GM12878 (cell line): Measurements from ENCODE around the gene SHF. TPM values are rescaled to one million over a fixed set of nuclear protein-coding genes. Genes with fewer than 3 reads are reported as not detected.

ENCODE experiments used
- ATAC-seq: fragments of 200-7000 bp; cut with Tn5 transposase; 3 replicates; pipeline ENCODE4 v1.9.1; 2020; ENCODE audit warnings: mild to moderate bottlenecking, moderate library complexity
- BruUV-seq: library from RNA; stranded (reverse); fragments of 400-500 nt; replicated peaks from 2 replicates; lab custom pipeline; 2021; lab: Mats Ljungman, UMichigan
- CTCF ChIA-PET: fragments of 300-600 bp; sonication (Branson Sonifier 250); formaldehyde crosslinking; extraction: SDS; loops from one replicate; lab custom pipeline; 2021; ENCODE audit warnings: inconsistent platforms; lab: Yijun Ruan, JAX
- POLR2A ChIA-PET: fragments of 350-600 bp; formaldehyde crosslinking; extraction: SDS; loops from one replicate; lab custom pipeline; 2021; ENCODE audit warnings: inconsistent platforms; lab: Charles Lee
- RAD21 ChIA-PET: fragments of 300-600 bp; sonication (Branson Sonifier 250); formaldehyde crosslinking; loops from one replicate; lab custom pipeline; 2023; ENCODE audit warnings: antibody characterized with exemption; ENCODE audit not compliant: unreplicated experiment; lab: Charles Lee
- SMC1A ChIA-PET: fragments of 300-600 bp; sonication (Branson Sonifier 250); formaldehyde crosslinking; loops from one replicate; lab custom pipeline; 2023; ENCODE audit not compliant: unreplicated experiment, uncharacterized antibody; lab: Charles Lee
- DNase-seq: peaks from one replicate; pipeline ENCODE4 v3.0.0-alpha.2; 2011; ENCODE audit warnings: low read depth, low spot score
- FAIRE-seq: peaks from 3 replicates; lab custom pipeline; 2011; peaks lifted over from hg19 to GRCh38; lab: Jason Lieb, UNC
- H2AFZ ChIP-seq: 2 replicates; pipeline ENCODE4 v1.6.0; 2011; ENCODE audit warnings: low read depth, low read length, control low read depth; ENCODE audit not compliant: control insufficient read depth
- H3K27ac ChIP-seq: 2 replicates; pipeline ENCODE4 v1.5.1; 2011; ENCODE audit warnings: control low read depth; ENCODE audit not compliant: control insufficient read depth, insufficient read depth
- H3K27me3 ChIP-seq, 2 experiments: replicated peaks in 1 of 2; 2 replicates each; pipeline versions ENCODE4 v1.6.0 to v1.6.1; 2011; ENCODE audit warnings: low read length in 1 of 2; ENCODE audit not compliant: control insufficient read depth in 2 of 2, insufficient read depth in 2 of 2
- H3K36me3 ChIP-seq, 2 experiments: 2 replicates each; pipeline ENCODE4 v1.5.1; 2011; ENCODE audit warnings: low read length in 1 of 2; ENCODE audit not compliant: control insufficient read depth in 2 of 2, insufficient read depth in 2 of 2
- H3K4me1 ChIP-seq: 2 replicates; pipeline ENCODE4 v1.6.1; 2011; ENCODE audit warnings: mild to moderate bottlenecking, low read length, moderate library complexity, mixed read lengths; ENCODE audit not compliant: control insufficient read depth, insufficient read depth
- H3K4me2 ChIP-seq: 2 replicates; pipeline ENCODE4 v1.6.0; 2011; ENCODE audit warnings: control low read depth; ENCODE audit not compliant: control insufficient read depth, insufficient read depth
- H3K4me3 ChIP-seq: fragments of 200-600 bp; sonication (generic); 2 replicates; pipeline ENCODE4 v1.5.1; 2016
- H3K79me2 ChIP-seq: 2 replicates; pipeline ENCODE4 v1.6.0; 2011; ENCODE audit warnings: low read length; ENCODE audit not compliant: control insufficient read depth, insufficient read depth
- H3K9ac ChIP-seq: 2 replicates; pipeline ENCODE4 v1.8.0; 2011; ENCODE audit warnings: low read length, control low read depth, mixed read lengths; ENCODE audit not compliant: control insufficient read depth, insufficient read depth
- H3K9me3 ChIP-seq: replicated peaks from 3 replicates; pipeline ENCODE4 v1.5.1; 2011; ENCODE audit warnings: mild to moderate bottlenecking, low read length; ENCODE audit not compliant: control insufficient read depth, insufficient read depth
- H4K20me1 ChIP-seq: 2 replicates; pipeline ENCODE4 v1.6.0; 2011; ENCODE audit not compliant: control insufficient read depth, insufficient read depth
- FOXM1 ChIP-seq: IDR thresholded peaks from 2 replicates; pipeline ENCODE4 v1.6.1; 2012; ENCODE audit warnings: low read depth, mild to moderate bottlenecking, inconsistent platforms, low read length, moderate library complexity
- KLF5 ChIP-seq: fragments of 450-650 bp; IDR thresholded peaks from 2 replicates; pipeline ENCODE4 v1.6.1; 2014; ENCODE audit warnings: mild to moderate bottlenecking; ENCODE audit not compliant: partially characterized antibody
- MEF2B ChIP-seq: fragments of 450-650 bp; IDR thresholded peaks from 2 replicates; pipeline ENCODE4 v1.6.1; 2018; ENCODE audit warnings: mild to moderate bottlenecking, moderate library complexity; ENCODE audit not compliant: partially characterized antibody, poor library complexity, severe bottlenecking
- NFYB ChIP-seq: IDR thresholded peaks from 2 replicates; pipeline ENCODE4 v1.6.1; 2011; ENCODE audit warnings: low read depth, mild to moderate bottlenecking, low read length, improper control_type of control experiment, moderate library complexity; ENCODE audit not compliant: insufficient read depth
- SMC3 ChIP-seq: IDR thresholded peaks from 2 replicates; pipeline ENCODE4 v1.6.1; 2011; ENCODE audit warnings: low read length, improper control_type of control experiment, borderline replicate concordance
- SUPT20H ChIP-seq: IDR thresholded peaks from 2 replicates; pipeline ENCODE4 v1.6.1; 2011; ENCODE audit warnings: low read depth, mild to moderate bottlenecking, low read length, moderate library complexity, borderline replicate concordance; ENCODE audit not compliant: control insufficient read depth
- WGBS: methylation state at CpG from one replicate; pipeline ENCODE4 v1.1.6; 2016; ENCODE audit warnings: low lambda C conversion rate; ENCODE audit not compliant: insufficient replicate concordance, insufficient coverage; ENCODE audit errors: missing lambda C conversion rate; 5-methylcytosine and 5-hydroxymethylcytosine counted together
- in situ Hi-C: fragments of 300-500 bp; cut with MboI; formaldehyde crosslinking; loops from 9 replicates; pipeline ENCODE4 v1.14.3; 2018; ENCODE audit warnings: mixed read lengths
- intact Hi-C: fragments of 100-400 bp; cut with micrococcal nuclease; formaldehyde crosslinking; loops from one replicate; pipeline ENCODE4 v1.14.2; 2022; ENCODE audit not compliant: unreplicated experiment
- polyA plus RNA-seq, 11 experiments: library from polyadenylated mRNA; depleted of rRNA in 4 of 11; unstranded in 6 of 11; stranded (reverse) in 5 of 11; fragments of >200 nt; fragmentation: Nextera tagmentation in 4 of 11; fragmentation: Illumina TruSeq in 1 of 11; extraction: Ambion mirVana in 4 of 11; extraction: Trizol in 1 of 11; gene quantifications; 1 replicate in 1 of 11; 2 replicates in 10 of 11; pipeline versions ENCODE4 v1.2.1 to v1.2.3, GENCODE V29; 2011 to 2016; ENCODE audit warnings: inconsistent platforms in 2 of 11, missing spikeins in 2 of 11, low read depth in 1 of 11
- total RNA-seq, 4 experiments: library from RNA; depleted of rRNA in 3 of 4; stranded (reverse); fragments of >200 nt in 3 of 4; fragmentation: Illumina TruSeq in 1 of 4; extraction: Trizol in 1 of 4; gene quantifications; 2 replicates each; pipeline versions ENCODE4 v1.2.1 to v1.2.3, GENCODE V29; 2013 to 2021
- TF ChIP-seq, protein P1 (sequence below): fragments of 450-650 bp; formaldehyde crosslinking; IDR thresholded peaks from 2 replicates; pipeline ENCODE4 v1.5.0; 2022; ENCODE audit warnings: mild to moderate bottlenecking, missing genetic modification characterization

SHF gene
- total and polyA plus RNA-seq, 10 of the 15 experiments (the other 5 are each of a cell fraction or from before 2014, with no cell fraction given), result 0.04 to 5.7 (median 1.0) TPM; not detected in 1

DNA sequence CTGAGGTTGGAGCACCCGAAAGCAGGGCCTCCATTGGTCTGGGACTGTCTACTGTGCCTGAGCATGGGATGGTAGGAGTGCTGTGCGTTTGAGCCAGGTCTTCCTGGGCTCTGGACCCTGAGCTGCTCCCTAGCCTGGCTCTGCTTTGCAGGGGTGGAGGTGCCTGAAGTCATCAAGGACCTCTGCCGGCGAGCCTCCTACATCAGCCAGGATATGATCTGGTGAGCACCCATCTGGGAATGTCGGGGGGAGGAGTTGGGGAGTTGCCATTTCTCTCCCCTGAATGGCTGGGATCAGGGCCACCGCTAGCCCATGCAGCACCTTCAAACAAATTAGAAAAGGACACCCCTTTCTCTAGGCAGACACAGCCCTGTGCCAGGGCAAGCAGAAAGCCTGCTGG is 37.3 kb downstream of the SHF start:
- no peak for DNase-seq
- in situ Hi-C loops, result no loop called here
- no peak for FAIRE-seq
- H2AFZ ChIP-seq, result no peak overlapping the region
- H3K9me3 ChIP-seq, result no peaks in the 10 kb centered on the region
- ChIA-PET SMC1A (interaction anchor here (0.9 kb wide), 1 partner anchor 12 kb away, joined by 3 read pairs; no protein-coding TSS in a partner anchor), RAD21 (interaction anchor here (0.6 to 1.0 kb wide), 2 partner anchors 13 to 24 kb away, joined by 3 read pairs; no protein-coding TSS in a partner anchor), CTCF (interaction anchor here (1.0 to 1.9 kb wide), 3 partner anchors 10 to 32 kb away, joined by 3 to 6 read pairs (median 4); no protein-coding TSS in a partner anchor), POLR2A (interaction anchor here (0.5 to 0.8 kb wide), 2 partner anchors 8 to 460 kb away, joined by 3 to 6 read pairs; no protein-coding TSS in a partner anchor)
- BruUV-seq, result no TSS peak
- H3K4me2 ChIP-seq, result no peak overlapping the region
- no peak overlapping the region for H3K4me3 ChIP-seq
- intact Hi-C loops, result no loop called here
- H3K79me2 ChIP-seq, result no peaks in the 10 kb centered on the region
- H3K4me1 ChIP-seq, result no peaks in the 10 kb centered on the region
- 77% methylated on average over 6 of the region's 6 CpGs for WGBS
- H3K36me3 ChIP-seq, result no peaks in the 10 kb centered on the region
- H4K20me1 ChIP-seq, result no peaks in the 10 kb centered on the region
- H3K27me3 ChIP-seq, result no peaks in the 10 kb centered on the region
- no peak for TF ChIP-seq KLF5
- no peak for TF ChIP-seq MEF2B
- TF ChIP-seq SMC3, result no peak
- no peak overlapping the region for H3K9ac ChIP-seq
- no peak overlapping the region for H3K27ac ChIP-seq
- ATAC-seq, result no peak

DNA sequence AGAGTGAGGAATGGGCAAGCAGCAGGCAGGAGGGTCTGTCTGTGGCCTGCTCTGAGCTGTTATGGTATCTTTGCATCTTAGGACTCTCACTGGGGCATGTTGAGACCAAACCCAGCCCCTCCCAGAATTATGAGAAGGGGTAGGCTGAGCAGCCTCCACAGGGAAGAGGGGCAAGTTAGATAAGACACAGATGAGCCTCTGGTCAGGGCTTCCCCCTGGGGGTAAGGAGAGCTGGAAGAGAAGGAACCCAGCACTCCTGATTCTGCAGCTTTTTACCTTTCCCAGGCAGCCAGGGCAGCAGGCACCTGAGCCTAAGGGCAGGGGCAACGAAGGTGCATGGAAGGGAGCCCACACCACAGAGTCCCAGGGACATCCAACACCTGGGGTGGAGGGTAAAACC is 38.7 kb downstream of the SHF start:
- H3K79me2 ChIP-seq, result no peaks in the 10 kb centered on the region
- POLR2A ChIA-PET, result no interaction called here
- ATAC-seq (no peak), FAIRE-seq (no peak), DNase-seq (no peak)
- H3K36me3 ChIP-seq, result no peaks in the 10 kb centered on the region
- no peaks in the 10 kb centered on the region for H3K4me1 ChIP-seq
- SMC1A ChIA-PET, result no interaction called here
- H3K27ac ChIP-seq, result no peak overlapping the region
- H4K20me1 ChIP-seq, result no peaks in the 10 kb centered on the region
- WGBS, result 50% methylated on average over 1 of the region's 1 CpG
- H3K27me3 ChIP-seq, result no peaks in the 10 kb centered on the region
- intact Hi-C loops, result no loop called here
- no peak overlapping the region for H3K4me3 ChIP-seq
- H2AFZ ChIP-seq, result no peak overlapping the region
- TF ChIP-seq, protein P1, sequence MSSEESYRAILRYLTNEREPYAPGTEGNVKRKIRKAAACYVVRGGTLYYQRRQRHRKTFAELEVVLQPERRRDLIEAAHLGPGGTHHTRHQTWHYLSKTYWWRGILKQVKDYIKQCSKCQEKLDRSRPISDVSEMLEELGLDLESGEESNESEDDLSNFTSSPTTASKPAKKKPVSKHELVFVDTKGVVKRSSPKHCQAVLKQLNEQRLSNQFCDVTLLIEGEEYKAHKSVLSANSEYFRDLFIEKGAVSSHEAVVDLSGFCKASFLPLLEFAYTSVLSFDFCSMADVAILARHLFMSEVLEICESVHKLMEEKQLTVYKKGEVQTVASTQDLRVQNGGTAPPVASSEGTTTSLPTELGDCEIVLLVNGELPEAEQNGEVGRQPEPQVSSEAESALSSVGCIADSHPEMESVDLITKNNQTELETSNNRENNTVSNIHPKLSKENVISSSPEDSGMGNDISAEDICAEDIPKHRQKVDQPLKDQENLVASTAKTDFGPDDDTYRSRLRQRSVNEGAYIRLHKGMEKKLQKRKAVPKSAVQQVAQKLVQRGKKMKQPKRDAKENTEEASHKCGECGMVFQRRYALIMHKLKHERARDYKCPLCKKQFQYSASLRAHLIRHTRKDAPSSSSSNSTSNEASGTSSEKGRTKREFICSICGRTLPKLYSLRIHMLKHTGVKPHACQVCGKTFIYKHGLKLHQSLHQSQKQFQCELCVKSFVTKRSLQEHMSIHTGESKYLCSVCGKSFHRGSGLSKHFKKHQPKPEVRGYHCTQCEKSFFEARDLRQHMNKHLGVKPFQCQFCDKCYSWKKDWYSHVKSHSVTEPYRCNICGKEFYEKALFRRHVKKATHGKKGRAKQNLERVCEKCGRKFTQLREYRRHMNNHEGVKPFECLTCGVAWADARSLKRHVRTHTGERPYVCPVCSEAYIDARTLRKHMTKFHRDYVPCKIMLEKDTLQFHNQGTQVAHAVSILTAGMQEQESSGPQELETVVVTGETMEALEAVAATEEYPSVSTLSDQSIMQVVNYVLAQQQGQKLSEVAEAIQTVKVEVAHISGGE (CRISPR knock-in tag), result no peak
- TF ChIP-seq FOXM1, result no peak
- TF ChIP-seq NFYB, result no peak
- no peak for TF ChIP-seq SUPT20H
- in situ Hi-C loops, result no loop called here
- no TSS peak for BruUV-seq
- no peaks in the 10 kb centered on the region for H3K9me3 ChIP-seq
- H3K4me2 ChIP-seq, result no peak overlapping the region
- CTCF ChIA-PET, result interaction anchor here (1.2 to 1.9 kb wide), 2 partner anchors 14 to 22 kb away, joined by 4 to 6 read pairs; no protein-coding TSS in a partner anchor
- no peak overlapping the region for H3K9ac ChIP-seq
- RAD21 ChIA-PET, result no interaction called here
